GM12878 (cell line): ENCODE measurements around the gene ZFR. TPM values are rescaled to one million over a fixed set of nuclear protein-coding genes. Genes with fewer than 3 reads are reported as not detected.

Experiments
- ATAC-seq: fragments of 200-7000 bp; cut with Tn5 transposase; 3 replicates; pipeline ENCODE4 v1.9.1; 2020; ENCODE audit warnings: mild to moderate bottlenecking, moderate library complexity
- BruUV-seq: library from RNA; stranded (reverse); fragments of 400-500 nt; replicated peaks from 2 replicates; lab custom pipeline; 2021; lab: Mats Ljungman, UMichigan
- CTCF ChIA-PET: fragments of 300-600 bp; sonication (Branson Sonifier 250); formaldehyde crosslinking; extraction: SDS; loops from one replicate; lab custom pipeline; 2021; ENCODE audit warnings: inconsistent platforms; lab: Yijun Ruan, JAX
- POLR2A ChIA-PET: fragments of 350-600 bp; formaldehyde crosslinking; extraction: SDS; loops from one replicate; lab custom pipeline; 2021; ENCODE audit warnings: inconsistent platforms; lab: Charles Lee
- RAD21 ChIA-PET: fragments of 300-600 bp; sonication (Branson Sonifier 250); formaldehyde crosslinking; loops from one replicate; lab custom pipeline; 2023; ENCODE audit warnings: antibody characterized with exemption; ENCODE audit not compliant: unreplicated experiment; lab: Charles Lee
- SMC1A ChIA-PET: fragments of 300-600 bp; sonication (Branson Sonifier 250); formaldehyde crosslinking; loops from one replicate; lab custom pipeline; 2023; ENCODE audit not compliant: unreplicated experiment, uncharacterized antibody; lab: Charles Lee
- DNase-seq: peaks from one replicate; pipeline ENCODE4 v3.0.0-alpha.2; 2011; ENCODE audit warnings: low read depth, low spot score
- FAIRE-seq: peaks from 3 replicates; lab custom pipeline; 2011; peaks lifted over from hg19 to GRCh38; lab: Jason Lieb, UNC
- H2AFZ ChIP-seq: 2 replicates; pipeline ENCODE4 v1.6.0; 2011; ENCODE audit warnings: low read depth, low read length, control low read depth; ENCODE audit not compliant: control insufficient read depth
- H3K27ac ChIP-seq: 2 replicates; pipeline ENCODE4 v1.5.1; 2011; ENCODE audit warnings: control low read depth; ENCODE audit not compliant: control insufficient read depth, insufficient read depth
- H3K27me3 ChIP-seq, 2 experiments: replicated peaks in 1 of 2; 2 replicates each; pipeline versions ENCODE4 v1.6.0 to v1.6.1; 2011; ENCODE audit warnings: low read length in 1 of 2; ENCODE audit not compliant: control insufficient read depth in 2 of 2, insufficient read depth in 2 of 2
- H3K36me3 ChIP-seq, 2 experiments: 2 replicates each; pipeline ENCODE4 v1.5.1; 2011; ENCODE audit warnings: low read length in 1 of 2; ENCODE audit not compliant: control insufficient read depth in 2 of 2, insufficient read depth in 2 of 2
- H3K4me1 ChIP-seq: 2 replicates; pipeline ENCODE4 v1.6.1; 2011; ENCODE audit warnings: mild to moderate bottlenecking, low read length, moderate library complexity, mixed read lengths; ENCODE audit not compliant: control insufficient read depth, insufficient read depth
- H3K4me2 ChIP-seq: 2 replicates; pipeline ENCODE4 v1.6.0; 2011; ENCODE audit warnings: control low read depth; ENCODE audit not compliant: control insufficient read depth, insufficient read depth
- H3K4me3 ChIP-seq: fragments of 200-600 bp; sonication (generic); 2 replicates; pipeline ENCODE4 v1.5.1; 2016
- H3K79me2 ChIP-seq: 2 replicates; pipeline ENCODE4 v1.6.0; 2011; ENCODE audit warnings: low read length; ENCODE audit not compliant: control insufficient read depth, insufficient read depth
- H3K9ac ChIP-seq: 2 replicates; pipeline ENCODE4 v1.8.0; 2011; ENCODE audit warnings: low read length, control low read depth, mixed read lengths; ENCODE audit not compliant: control insufficient read depth, insufficient read depth
- H3K9me3 ChIP-seq: replicated peaks from 3 replicates; pipeline ENCODE4 v1.5.1; 2011; ENCODE audit warnings: mild to moderate bottlenecking, low read length; ENCODE audit not compliant: control insufficient read depth, insufficient read depth
- H4K20me1 ChIP-seq: 2 replicates; pipeline ENCODE4 v1.6.0; 2011; ENCODE audit not compliant: control insufficient read depth, insufficient read depth
- FOXK2 ChIP-seq: fragments of 450-650 bp; IDR thresholded peaks from 2 replicates; pipeline ENCODE4 v1.6.1; 2017; ENCODE audit warnings: mild to moderate bottlenecking, moderate library complexity
- IKZF2 ChIP-seq, 2 experiments: fragments of 450-650 bp; IDR thresholded peaks; 2 replicates each; pipeline ENCODE4 v1.6.1; 2017; ENCODE audit warnings: mild to moderate bottlenecking in 2 of 2, moderate library complexity in 2 of 2
- MYB ChIP-seq: fragments of 150-350 bp; IDR thresholded peaks from 2 replicates; pipeline ENCODE4 v1.6.1; 2014; ENCODE audit warnings: mild to moderate bottlenecking, low read depth, low read length, borderline replicate concordance
- PML ChIP-seq: IDR thresholded peaks from 2 replicates; pipeline ENCODE4 v1.6.1; 2012; ENCODE audit warnings: low read length, inconsistent platforms
- RCOR1 ChIP-seq: conservative IDR thresholded peaks from 2 replicates; pipeline ENCODE4 v1.6.1; 2012; ENCODE audit warnings: low read depth, low read length, improper control_type of control experiment
- STAT1 ChIP-seq: fragments of 450-650 bp; conservative IDR thresholded peaks from 2 replicates; pipeline ENCODE4 v1.6.1; 2014; ENCODE audit warnings: antibody characterized with exemption, mild to moderate bottlenecking
- STAT3 ChIP-seq: IDR thresholded peaks from 2 replicates; pipeline ENCODE4 v1.6.1; 2011; ENCODE audit warnings: low read depth, low read length, improper control_type of control experiment
- WRNIP1 ChIP-seq: IDR thresholded peaks from 2 replicates; pipeline ENCODE4 v1.6.1; 2011; ENCODE audit warnings: low read depth, low read length, improper control_type of control experiment, borderline replicate concordance
- WGBS: methylation state at CpG from one replicate; pipeline ENCODE4 v1.1.6; 2016; ENCODE audit warnings: low lambda C conversion rate; ENCODE audit not compliant: insufficient replicate concordance, insufficient coverage; ENCODE audit errors: missing lambda C conversion rate; 5-methylcytosine and 5-hydroxymethylcytosine counted together
- in situ Hi-C: fragments of 300-500 bp; cut with MboI; formaldehyde crosslinking; loops from 9 replicates; pipeline ENCODE4 v1.14.3; 2018; ENCODE audit warnings: mixed read lengths
- intact Hi-C: fragments of 100-400 bp; cut with micrococcal nuclease; formaldehyde crosslinking; loops from one replicate; pipeline ENCODE4 v1.14.2; 2022; ENCODE audit not compliant: unreplicated experiment
- polyA plus RNA-seq, 11 experiments: library from polyadenylated mRNA; depleted of rRNA in 4 of 11; unstranded in 6 of 11; stranded (reverse) in 5 of 11; fragments of >200 nt; fragmentation: Nextera tagmentation in 4 of 11; fragmentation: Illumina TruSeq in 1 of 11; extraction: Ambion mirVana in 4 of 11; extraction: Trizol in 1 of 11; gene quantifications; 1 replicate in 1 of 11; 2 replicates in 10 of 11; pipeline versions ENCODE4 v1.2.1 to v1.2.3, GENCODE V29; 2011 to 2016; ENCODE audit warnings: inconsistent platforms in 2 of 11, missing spikeins in 2 of 11, low read depth in 1 of 11
- total RNA-seq, 4 experiments: library from RNA; depleted of rRNA in 3 of 4; stranded (reverse); fragments of >200 nt in 3 of 4; fragmentation: Illumina TruSeq in 1 of 4; extraction: Trizol in 1 of 4; gene quantifications; 2 replicates each; pipeline versions ENCODE4 v1.2.1 to v1.2.3, GENCODE V29; 2013 to 2021
- TF ChIP-seq, protein P1 (sequence below): fragments of 150-350 bp; IDR thresholded peaks from 2 replicates; pipeline ENCODE4 v1.6.1; 2014; ENCODE audit warnings: mild to moderate bottlenecking, low read depth, low read length
- TF ChIP-seq, protein P2 (sequence below): fragments of 450-650 bp; IDR thresholded peaks from 2 replicates; pipeline ENCODE4 v1.6.1; 2017; ENCODE audit warnings: borderline replicate concordance
- TF ChIP-seq, protein P3 (sequence below): fragments of 450-650 bp; IDR thresholded peaks from 2 replicates; pipeline ENCODE4 v1.6.1; 2018; ENCODE audit warnings: mild to moderate bottlenecking, low read depth, moderate library complexity; ENCODE audit not compliant: partially characterized antibody

The ZFR gene
- total and polyA plus RNA-seq, 10 of the 15 experiments (the other 5 are each of a cell fraction or from before 2014, with no cell fraction given): 33.7 to 90.6 (median 72.9) TPM

DNA sequence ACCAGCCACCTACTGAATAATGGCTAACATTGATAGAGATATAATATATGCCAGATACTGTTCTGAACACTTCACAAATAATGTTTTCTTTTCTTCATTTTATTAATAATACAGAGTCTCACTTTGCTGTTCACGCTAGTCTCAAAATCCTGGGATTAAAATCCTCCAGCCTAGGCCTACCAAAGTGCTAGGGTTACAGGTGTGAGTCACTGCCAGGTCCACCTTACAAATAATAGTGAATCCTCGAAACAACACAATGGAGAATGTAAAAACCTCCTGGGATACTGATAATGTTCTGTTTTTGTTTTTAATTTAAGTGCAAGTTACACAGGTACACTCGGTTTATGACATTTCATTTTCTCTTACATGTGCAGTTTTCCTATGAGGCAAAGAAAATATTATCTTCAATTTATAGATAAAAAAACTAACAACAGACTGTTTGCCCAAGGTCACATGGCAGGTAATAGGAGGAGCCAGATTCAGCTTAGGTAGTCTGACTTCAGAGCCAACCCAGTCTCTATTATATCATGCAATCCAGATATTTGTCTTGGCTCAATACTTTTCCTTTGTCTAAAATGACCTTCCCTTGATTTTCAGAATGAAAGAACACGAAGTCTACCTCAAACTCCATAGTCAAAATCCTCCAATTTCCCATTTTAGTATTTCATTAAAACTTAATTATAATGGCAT lies 7.8 kb downstream of the ZFR start (continued):
- TF ChIP-seq, protein P1, sequence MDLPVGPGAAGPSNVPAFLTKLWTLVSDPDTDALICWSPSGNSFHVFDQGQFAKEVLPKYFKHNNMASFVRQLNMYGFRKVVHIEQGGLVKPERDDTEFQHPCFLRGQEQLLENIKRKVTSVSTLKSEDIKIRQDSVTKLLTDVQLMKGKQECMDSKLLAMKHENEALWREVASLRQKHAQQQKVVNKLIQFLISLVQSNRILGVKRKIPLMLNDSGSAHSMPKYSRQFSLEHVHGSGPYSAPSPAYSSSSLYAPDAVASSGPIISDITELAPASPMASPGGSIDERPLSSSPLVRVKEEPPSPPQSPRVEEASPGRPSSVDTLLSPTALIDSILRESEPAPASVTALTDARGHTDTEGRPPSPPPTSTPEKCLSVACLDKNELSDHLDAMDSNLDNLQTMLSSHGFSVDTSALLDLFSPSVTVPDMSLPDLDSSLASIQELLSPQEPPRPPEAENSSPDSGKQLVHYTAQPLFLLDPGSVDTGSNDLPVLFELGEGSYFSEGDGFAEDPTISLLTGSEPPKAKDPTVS: no peak
- no peak for TF ChIP-seq STAT1
- TF ChIP-seq, protein P2, sequence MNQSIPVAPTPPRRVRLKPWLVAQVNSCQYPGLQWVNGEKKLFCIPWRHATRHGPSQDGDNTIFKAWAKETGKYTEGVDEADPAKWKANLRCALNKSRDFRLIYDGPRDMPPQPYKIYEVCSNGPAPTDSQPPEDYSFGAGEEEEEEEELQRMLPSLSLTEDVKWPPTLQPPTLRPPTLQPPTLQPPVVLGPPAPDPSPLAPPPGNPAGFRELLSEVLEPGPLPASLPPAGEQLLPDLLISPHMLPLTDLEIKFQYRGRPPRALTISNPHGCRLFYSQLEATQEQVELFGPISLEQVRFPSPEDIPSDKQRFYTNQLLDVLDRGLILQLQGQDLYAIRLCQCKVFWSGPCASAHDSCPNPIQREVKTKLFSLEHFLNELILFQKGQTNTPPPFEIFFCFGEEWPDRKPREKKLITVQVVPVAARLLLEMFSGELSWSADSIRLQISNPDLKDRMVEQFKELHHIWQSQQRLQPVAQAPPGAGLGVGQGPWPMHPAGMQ: no peak

DNA sequence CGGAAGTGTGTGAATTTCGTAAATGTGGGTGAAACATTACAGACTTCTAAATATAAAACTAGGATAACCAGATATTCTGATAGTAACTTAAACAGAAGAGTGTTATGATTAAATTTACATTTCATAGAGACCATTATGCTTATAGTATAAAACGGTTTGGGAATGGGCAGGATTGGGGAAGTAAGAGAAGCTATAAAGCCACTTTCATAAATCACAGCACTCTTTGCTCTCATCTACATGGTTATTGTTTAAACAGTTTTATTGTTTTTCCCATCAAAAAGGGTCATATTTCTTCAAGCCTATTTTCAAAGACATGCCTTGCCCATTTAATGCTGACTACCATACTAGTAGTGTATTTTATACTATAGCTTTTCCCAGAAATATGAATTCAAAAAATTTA lies 9.2 kb downstream of the ZFR start:
- ChIA-PET CTCF (interaction anchor here (1.2 kb wide), 1 partner anchor 14 kb away, joined by 3 read pairs; no protein-coding TSS in a partner anchor), POLR2A (interaction anchor here (0.6 kb wide), 1 partner anchor 38 kb away, joined by 3 read pairs; no protein-coding TSS in a partner anchor), SMC1A (interaction anchor here (0.8 to 1.6 kb wide), 5 partner anchors 15 to 155 kb away, joined by 3 to 6 read pairs (median 4); no protein-coding TSS in a partner anchor), RAD21 (interaction anchor here (1.2 kb wide), 1 partner anchor 154 kb away, joined by 6 read pairs; no protein-coding TSS in a partner anchor)
- DNase-seq: no peak
- no peak for TF ChIP-seq IKZF2 (IDR thresholded peaks at IDR 0.05)
- no peak for TF ChIP-seq MYB
- TF ChIP-seq WRNIP1: no peak
- no peak for TF ChIP-seq FOXK2
- TF ChIP-seq RCOR1: no peak
- TF ChIP-seq, protein P3, sequence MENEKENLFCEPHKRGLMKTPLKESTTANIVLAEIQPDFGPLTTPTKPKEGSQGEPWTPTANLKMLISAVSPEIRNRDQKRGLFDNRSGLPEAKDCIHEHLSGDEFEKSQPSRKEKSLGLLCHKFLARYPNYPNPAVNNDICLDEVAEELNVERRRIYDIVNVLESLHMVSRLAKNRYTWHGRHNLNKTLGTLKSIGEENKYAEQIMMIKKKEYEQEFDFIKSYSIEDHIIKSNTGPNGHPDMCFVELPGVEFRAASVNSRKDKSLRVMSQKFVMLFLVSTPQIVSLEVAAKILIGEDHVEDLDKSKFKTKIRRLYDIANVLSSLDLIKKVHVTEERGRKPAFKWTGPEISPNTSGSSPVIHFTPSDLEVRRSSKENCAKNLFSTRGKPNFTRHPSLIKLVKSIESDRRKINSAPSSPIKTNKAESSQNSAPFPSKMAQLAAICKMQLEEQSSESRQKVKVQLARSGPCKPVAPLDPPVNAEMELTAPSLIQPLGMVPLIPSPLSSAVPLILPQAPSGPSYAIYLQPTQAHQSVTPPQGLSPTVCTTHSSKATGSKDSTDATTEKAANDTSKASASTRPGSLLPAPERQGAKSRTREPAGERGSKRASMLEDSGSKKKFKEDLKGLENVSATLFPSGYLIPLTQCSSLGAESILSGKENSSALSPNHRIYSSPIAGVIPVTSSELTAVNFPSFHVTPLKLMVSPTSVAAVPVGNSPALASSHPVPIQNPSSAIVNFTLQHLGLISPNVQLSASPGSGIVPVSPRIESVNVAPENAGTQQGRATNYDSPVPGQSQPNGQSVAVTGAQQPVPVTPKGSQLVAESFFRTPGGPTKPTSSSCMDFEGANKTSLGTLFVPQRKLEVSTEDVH: no peak
- no peak for TF ChIP-seq PML
- TF ChIP-seq STAT3: no peak
- Histone ChIP-seq H2AFZ (no peak overlapping the region), H4K20me1 (0 out of 2 replicates have a peak, but pooled peaks cover 3% of the 10 kb centered on the region), H3K4me2 (no peak overlapping the region), H3K36me3 (peaks cover 0 to 13% of the 10 kb centered on the region in 2 experiments; a peak in 2 of 4 replicates), H3K79me2 (peaks cover 77% of the 10 kb centered on the region), H3K4me3 (no peak overlapping the region), H3K27me3 (no peaks in the 10 kb centered on the region), H3K9ac (no peak overlapping the region), H3K4me1 (no peaks in the 10 kb centered on the region), H3K9me3 (peaks cover 1% of the 10 kb centered on the region; the same call in 2 of the 3 replicates), H3K27ac (no peak overlapping the region)
- no TSS peak for BruUV-seq
- no peak for FAIRE-seq
- no peak for ATAC-seq
- 65% methylated on average over 3 of the region's 3 CpGs for whole genome bisulfite sequencing
- intact Hi-C loops (no loop called here), in situ Hi-C loops (no loop called here)
